HG03196 (cell line): ENCODE data around the gene MED10.

Source experiments
- ATAC-seq: cut with Tn5 transposase; IDR thresholded peaks from one replicate; pipeline ENCODE4 v1.9.1; 2021; ENCODE audit not compliant: unreplicated experiment

Gene MED10

GRCh38 chr5:6377905-6378765, at the start of gene MED10:
MED10 (minus strand) TSS chr5:6378547; CDS start chr5:6378483, 64 bp downstream.
- ATAC-seq: peak; percentile 99

- no peak for ATAC-seq
Measured at GRCh38 chr5:6427694-6428093, 49.3 kb upstream of the MED10 start.

- no peak for ATAC-seq
Measured at GRCh38 chr5:6424700-6425099, 46.4 kb upstream of the MED10 start.

GRCh38 chr5:6424110-6424659, 45.8 kb upstream of the MED10 start:
- no peak for ATAC-seq

GRCh38 chr5:6423327-6424109, 45.2 kb upstream of the MED10 start:
- ATAC-seq: no peak

- no peak for ATAC-seq
Measured at GRCh38 chr5:6419340-6419852, 41.0 kb upstream of the MED10 start.

- no peak for ATAC-seq
Measured at GRCh38 chr5:6418679-6419276, 40.4 kb upstream of the MED10 start.

- no peak for ATAC-seq
Measured at GRCh38 chr5:6417657-6418056, 39.3 kb upstream of the MED10 start.

- ATAC-seq: no peak
Measured at GRCh38 chr5:6412811-6413210, 34.5 kb upstream of the MED10 start.

GRCh38 chr5:6411141-6411540, 32.8 kb upstream of the MED10 start:
- ATAC-seq: no peak

GRCh38 chr5:6410421-6410820, 32.1 kb upstream of the MED10 start:
- no peak for ATAC-seq

GRCh38 chr5:6408627-6409446, 30.5 kb upstream of the MED10 start:
- ATAC-seq: no peak

- ATAC-seq: no peak
Measured at GRCh38 chr5:6408260-6408596, 29.9 kb upstream of the MED10 start.

- no peak for ATAC-seq
Measured at GRCh38 chr5:6407558-6408259, 29.4 kb upstream of the MED10 start.

GRCh38 chr5:6405591-6405990, 27.2 kb upstream of the MED10 start:
- no peak for ATAC-seq

GRCh38 chr5:6404129-6404528, 25.8 kb upstream of the MED10 start:
- ATAC-seq: no peak

- no peak for ATAC-seq
Measured at GRCh38 chr5:6403416-6403815, 25.1 kb upstream of the MED10 start.

- no peak for ATAC-seq
Measured at GRCh38 chr5:6402939-6403338, 24.6 kb upstream of the MED10 start.

- no peak for ATAC-seq
Measured at GRCh38 chr5:6401410-6401809, 23.1 kb upstream of the MED10 start.
